Measurements from ENCODE around the gene NUTF2. TPM values are rescaled to one million over a fixed set of nuclear protein-coding genes. Genes with fewer than 3 reads are reported as not detected.
A peak's percentile ranks its signal among the peaks of the same experiment; 100 is the strongest.
"Not testable (repeated sequence)": the region's sequence is repeated elsewhere in the genome, so short reads cannot be mapped to it uniquely, and the experiment has no call there.

The NUTF2 gene
- polyA plus RNA-seq, 4 donors: 103 to 128 (median 126) TPM

- no peak for DNase-seq (ENCODE audit: low read depth in 4 of 4, low spot score in 3 of 4)
Observed at GRCh38 chr16:67862623-67863583, 16.2 kb downstream of the NUTF2 start.

GRCh38 chr16:67864044-67864443, 17.3 kb downstream of the NUTF2 start:
- not testable (repeated sequence) for DNase-seq (ENCODE audit: low read depth in 4 of 4, low spot score in 3 of 4)

- DNase-seq (ENCODE audit: low read depth in 4 of 4, low spot score in 3 of 4): no peak
Observed at GRCh38 chr16:67864594-67864993, 17.9 kb downstream of the NUTF2 start.

- DNase-seq (ENCODE audit: low read depth in 4 of 4, low spot score in 3 of 4): no peak
Observed at GRCh38 chr16:67865318-67865717, 18.6 kb downstream of the NUTF2 start.

- no peak for DNase-seq (ENCODE audit: low read depth in 4 of 4, low spot score in 3 of 4)
Observed at GRCh38 chr16:67868290-67868689, 21.6 kb downstream of the NUTF2 start.

GRCh38 chr16:67869653-67870052, 22.9 kb downstream of the NUTF2 start:
- DNase-seq (ENCODE audit: low read depth in 4 of 4, low spot score in 3 of 4): no peak

- no peak for DNase-seq (ENCODE audit: low read depth in 4 of 4, low spot score in 3 of 4)
Observed at GRCh38 chr16:67871256-67871655, 24.5 kb downstream of the NUTF2 start.

GRCh38 chr16:67872131-67872630, 25.4 kb downstream of the NUTF2 start:
- DNase-seq (ENCODE audit: low read depth in 4 of 4, low spot score in 3 of 4): no peak

GRCh38 chr16:67872631-67873434, 26.1 kb downstream of the NUTF2 start, which contains the start of gene EDC4:
TSS of gene EDC4 (plus strand) at chr16:67873052. CDS start at chr16:67873262, 210 bp downstream.
- DNase-seq (ENCODE audit: low read depth in 4 of 4, low spot score in 3 of 4): peak in 1 of 4 donors; percentile 47

GRCh38 chr16:67873435-67874370, 27.0 kb downstream of the NUTF2 start:
- no peak for DNase-seq (ENCODE audit: low read depth in 4 of 4, low spot score in 3 of 4)

GRCh38 chr16:67874372-67874771, 27.6 kb downstream of the NUTF2 start:
- no peak for DNase-seq (ENCODE audit: low read depth in 4 of 4, low spot score in 3 of 4)

- no peak for DNase-seq (ENCODE audit: low read depth in 4 of 4, low spot score in 3 of 4)
Observed at GRCh38 chr16:67877064-67877463, 30.3 kb downstream of the NUTF2 start.

GRCh38 chr16:67878232-67878631, 31.5 kb downstream of the NUTF2 start:
- DNase-seq (ENCODE audit: low read depth in 4 of 4, low spot score in 3 of 4): no peak

GRCh38 chr16:67878846-67879245, 32.1 kb downstream of the NUTF2 start:
- DNase-seq (ENCODE audit: low read depth in 4 of 4, low spot score in 3 of 4): no peak

GRCh38 chr16:67879462-67879861, 32.7 kb downstream of the NUTF2 start:
- DNase-seq (ENCODE audit: low read depth in 4 of 4, low spot score in 3 of 4): no peak

GRCh38 chr16:67879936-67880335, 33.2 kb downstream of the NUTF2 start:
- no peak for DNase-seq (ENCODE audit: low read depth in 4 of 4, low spot score in 3 of 4)

- no peak for DNase-seq (ENCODE audit: low read depth in 4 of 4, low spot score in 3 of 4)
Observed at GRCh38 chr16:67880584-67880983, 33.9 kb downstream of the NUTF2 start.

- DNase-seq (ENCODE audit: low read depth in 4 of 4, low spot score in 3 of 4): no peak
Observed at GRCh38 chr16:67881621-67882161, 35.0 kb downstream of the NUTF2 start.

GRCh38 chr16:67882374-67883145, 35.8 kb downstream of the NUTF2 start:
- no peak for DNase-seq (ENCODE audit: low read depth in 4 of 4, low spot score in 3 of 4)

All from left renal pelvis (tissue), 4 donors.